HEK293T (cell line): Measurements from ENCODE around the gene MAPT.
"Not testable (repeated sequence)": the region's sequence is repeated elsewhere in the genome, so short reads cannot be mapped to it uniquely, and the experiment has no call there.

Experiments used
- ARNT ChIP-seq: fragments of 450-650 bp; IDR thresholded peaks from 2 replicates; pipeline ENCODE4 v1.6.1; 2017; ENCODE audit warnings: mild to moderate bottlenecking
- BHLHE40 ChIP-seq: fragments of 450-650 bp; IDR thresholded peaks from 2 replicates; pipeline ENCODE4 v1.6.1; 2016; ENCODE audit warnings: mild to moderate bottlenecking, moderate library complexity, borderline replicate concordance
- NFRKB ChIP-seq: fragments of 450-650 bp; IDR thresholded peaks from 2 replicates; pipeline ENCODE4 v1.6.1; 2016; ENCODE audit warnings: mild to moderate bottlenecking, moderate library complexity
- TARDBP ChIP-seq: fragments of 450-650 bp; IDR thresholded peaks from 2 replicates; pipeline ENCODE4 v1.6.1; 2016

GRCh38 chr17:46019408-46019925 lies 125.1 kb downstream of the MAPT start:
- TF ChIP-seq ARNT, BHLHE40, NFRKB, TARDBP: not testable (repeated sequence)
